Measurements from ENCODE around the gene CXXC5. TPM values are rescaled to one million over a fixed set of nuclear protein-coding genes. Genes with fewer than 3 reads are reported as not detected.

The CXXC5 gene
- total and polyA plus RNA-seq, 9 of the 15 experiments (the other 6 are each of a cell fraction or from before 2014, with no cell fraction given): 1.9 to 123 (median 45.8) TPM

- TF ChIP-seq RNF219 (CRISPR knock-in tag; IDR thresholded peaks at IDR 0.05) (no peak), ZNF696 (CRISPR knock-in tag; conservative IDR thresholded peaks at IDR 0.05) (no peak), ZNF551 (CRISPR knock-in tag; IDR thresholded peaks at IDR 0.05) (no peak), HMGXB4 (CRISPR knock-in tag; IDR thresholded peaks at IDR 0.05) (no peak), ZMIZ1 (IDR thresholded peaks at IDR 0.05; ENCODE audit: low read depth in 2 of 2, low read length in 2 of 2) (no peak), MCM5 (IDR thresholded peaks at IDR 0.05; ENCODE audit: low read depth) (no peak), REST (IDR thresholded peaks at IDR 0.05; ENCODE audit: borderline replicate concordance) (no peak), REST (CRISPR knock-in tag; IDR thresholded peaks at IDR 0.05; ENCODE audit: low read depth) (no peak), HOMEZ (CRISPR knock-in tag; IDR thresholded peaks at IDR 0.05) (no peak)
Observed at GRCh38 chr5:139710319-139711066, 62.3 kb downstream of the CXXC5 start (continued).

Data from K562 (cell line).